Measurements from ENCODE around the gene SLC16A13. TPM values are rescaled to one million over a fixed set of nuclear protein-coding genes. Genes with fewer than 3 reads are reported as not detected.

The SLC16A13 gene
- total and polyA plus RNA-seq, 2 of the 8 experiments (the other 6 are each of a cell fraction or from before 2014, with no cell fraction given), result 5.4 to 5.8 TPM

DNA sequence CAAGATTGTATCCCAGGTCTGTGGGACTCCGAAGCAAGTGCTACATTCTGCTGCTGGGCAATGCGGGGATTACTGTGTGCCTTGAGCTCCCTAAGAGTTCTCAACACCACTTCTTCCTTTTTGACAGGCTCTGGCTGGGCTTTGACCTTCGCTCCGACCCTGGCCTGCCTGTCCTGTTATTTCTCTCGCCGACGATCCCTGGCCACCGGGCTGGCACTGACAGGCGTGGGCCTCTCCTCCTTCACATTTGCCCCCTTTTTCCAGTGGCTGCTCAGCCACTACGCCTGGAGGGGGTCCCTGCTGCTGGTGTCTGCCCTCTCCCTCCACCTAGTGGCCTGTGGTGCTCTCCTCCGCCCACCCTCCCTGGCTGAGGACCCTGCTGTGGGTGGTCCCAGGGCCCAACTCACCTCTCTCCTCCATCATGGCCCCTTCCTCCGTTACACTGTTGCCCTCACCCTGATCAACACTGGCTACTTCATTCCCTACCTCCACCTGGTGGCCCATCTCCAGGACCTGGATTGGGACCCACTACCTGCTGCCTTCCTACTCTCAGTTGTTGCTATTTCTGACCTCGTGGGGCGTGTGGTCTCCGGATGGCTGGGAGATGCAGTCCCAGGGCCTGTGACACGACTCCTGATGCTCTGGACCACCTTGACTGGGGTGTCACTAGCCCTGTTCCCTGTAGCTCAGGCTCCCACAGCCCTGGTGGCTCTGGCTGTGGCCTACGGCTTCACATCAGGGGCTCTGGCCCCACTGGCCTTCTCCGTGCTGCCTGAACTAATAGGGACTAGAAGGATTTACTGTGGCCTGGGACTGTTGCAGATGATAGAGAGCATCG lies 2.4 kb downstream of the SLC16A13 start:
- DNase-seq (ENCODE audit: low read depth in 1 of 2, low spot score in 2 of 2) (no peak), FAIRE-seq (no peak)
- no peak overlapping the region for H4K91ac ChIP-seq (replicated peaks; ENCODE audit: insufficient read length, low read length)
- H4K20me1 ChIP-seq (replicated peaks in 1 of 2; ENCODE audit: control insufficient read depth in 1 of 2, insufficient read depth in 2 of 2, low read length in 2 of 2), result peaks cover 0 to 9% of the 10 kb centered on the region in 2 experiments
- H2BK15ac ChIP-seq (ENCODE audit: low read length), result no peak overlapping the region
- no peak overlapping the region; a peak in 1 of 4 replicates for H3K4me2 ChIP-seq (ENCODE audit: insufficient read depth in 1 of 2, low read depth in 2 of 2, low read length in 2 of 2)
- no peak overlapping the region for H2BK120ac ChIP-seq (replicated peaks; ENCODE audit: low read depth, low read length)
- ChIA-PET CTCF (ENCODE audit: partially characterized antibody) (interaction anchor here (0.8 to 2.2 kb wide), 14 partner anchors 8 to 195 kb away, joined by 3 to 9 read pairs (median 4); partner anchors contain the start of gene ASGR1), POLR2A (ENCODE audit: partially characterized antibody) (interaction anchor here (0.7 to 1.8 kb wide), 3 partner anchors 8 to 205 kb away, joined by 3 to 4 read pairs (median 3); partner anchors contain the start of gene GABARAP)
- no peak overlapping the region for H4K5ac ChIP-seq (ENCODE audit: insufficient read length, low read depth, low read length)
- no peaks in the 10 kb centered on the region for H3K79me1 ChIP-seq (ENCODE audit: low read depth, low read length)
- H3K36me3 ChIP-seq (ENCODE audit: control insufficient read depth in 2 of 4, insufficient read depth in 4 of 4, low read length in 3 of 4), result no peaks in the 10 kb centered on the region
- H2BK5ac ChIP-seq (ENCODE audit: low read depth, low read length), result no peak overlapping the region
- 88% methylated on average over 19 of the region's 19 CpGs; no CpG with 5 or more reads in 1 of the 2 experiments for WGBS, 2 experiments (ENCODE audit: extremely low coverage in 1 of 2, insufficient coverage in 1 of 2, insufficient read length in 1 of 2, insufficient replicate concordance in 2 of 2, low coverage in 1 of 2, low lambda C conversion rate in 2 of 2, missing lambda C conversion rate in 1 of 2)
- no peaks in the 10 kb centered on the region for H3K9me3 ChIP-seq (ENCODE audit: insufficient read depth in 2 of 2, low read depth in 1 of 2, low read length in 1 of 2)
- no peak overlapping the region for H3K18ac ChIP-seq (ENCODE audit: extremely low read depth, low read length)
- H3K27ac ChIP-seq (ENCODE audit: low read depth, low read length), result no peak overlapping the region
- H3K23ac ChIP-seq (ENCODE audit: insufficient read length), result no peak overlapping the region
- no peak for TF ChIP-seq EGR1 (IDR thresholded peaks at IDR 0.05; ENCODE audit: borderline replicate concordance, low read depth, low read length)
- TF ChIP-seq, protein P1, sequence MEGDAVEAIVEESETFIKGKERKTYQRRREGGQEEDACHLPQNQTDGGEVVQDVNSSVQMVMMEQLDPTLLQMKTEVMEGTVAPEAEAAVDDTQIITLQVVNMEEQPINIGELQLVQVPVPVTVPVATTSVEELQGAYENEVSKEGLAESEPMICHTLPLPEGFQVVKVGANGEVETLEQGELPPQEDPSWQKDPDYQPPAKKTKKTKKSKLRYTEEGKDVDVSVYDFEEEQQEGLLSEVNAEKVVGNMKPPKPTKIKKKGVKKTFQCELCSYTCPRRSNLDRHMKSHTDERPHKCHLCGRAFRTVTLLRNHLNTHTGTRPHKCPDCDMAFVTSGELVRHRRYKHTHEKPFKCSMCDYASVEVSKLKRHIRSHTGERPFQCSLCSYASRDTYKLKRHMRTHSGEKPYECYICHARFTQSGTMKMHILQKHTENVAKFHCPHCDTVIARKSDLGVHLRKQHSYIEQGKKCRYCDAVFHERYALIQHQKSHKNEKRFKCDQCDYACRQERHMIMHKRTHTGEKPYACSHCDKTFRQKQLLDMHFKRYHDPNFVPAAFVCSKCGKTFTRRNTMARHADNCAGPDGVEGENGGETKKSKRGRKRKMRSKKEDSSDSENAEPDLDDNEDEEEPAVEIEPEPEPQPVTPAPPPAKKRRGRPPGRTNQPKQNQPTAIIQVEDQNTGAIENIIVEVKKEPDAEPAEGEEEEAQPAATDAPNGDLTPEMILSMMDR (IDR thresholded peaks at IDR 0.05; ENCODE audit: control extremely low read depth in 1 of 3, insufficient read depth in 1 of 3, low read depth in 1 of 3, low read length in 3 of 3), result peak in 2 of 3 experiments; percentile 24 to 37; a peak in 2 of 4 replicates
- peak overlapping the region; percentile 17; the same call in 1 of the 2 replicates for H2BK12ac ChIP-seq (ENCODE audit: low read depth, low read length)
- H3K56ac ChIP-seq (replicated peaks; ENCODE audit: insufficient read length, low read depth, low read length), result no peak overlapping the region
- no peak overlapping the region for H3K4me3 ChIP-seq (ENCODE audit: extremely low read depth in 1 of 4, insufficient read depth in 2 of 4, low read depth in 3 of 4, low read length in 4 of 4)
- H4K8ac ChIP-seq (ENCODE audit: extremely low read depth, insufficient read depth, low read length), result no peak overlapping the region; the same call in 1 of the 2 replicates
- H3K79me2 ChIP-seq (ENCODE audit: control insufficient read depth in 1 of 2, insufficient read depth in 2 of 2, low read length in 2 of 2), result no peaks in the 10 kb centered on the region
- H3K23me2 ChIP-seq (ENCODE audit: low read depth, low read length), result peaks cover 25% of the 10 kb centered on the region; the same call in 1 of the 2 replicates
- H3K4me1 ChIP-seq (replicated peaks in 1 of 4; ENCODE audit: control insufficient read depth in 3 of 4, insufficient read depth in 4 of 4, low read length in 3 of 4), result peaks cover 4 to 20% (median 10%) of the 10 kb centered on the region in 4 experiments
- H3K9ac ChIP-seq (replicated peaks in 1 of 4; ENCODE audit: extremely low read depth in 1 of 4, low read depth in 3 of 4, low read length in 3 of 4), result no peak overlapping the region
- no peak overlapping the region for H2BK20ac ChIP-seq (ENCODE audit: low read length)
- H3K27me3 ChIP-seq (replicated peaks in 1 of 4; ENCODE audit: control insufficient read depth in 3 of 4, extremely low read depth in 1 of 4, insufficient read depth in 3 of 4, low read length in 3 of 4), result peaks cover 1 to 15% (median 13%) of the 10 kb centered on the region in 4 experiments
- no peak overlapping the region for H3K4ac ChIP-seq (replicated peaks; ENCODE audit: insufficient read length, low read depth, low read length)
- H2AK5ac ChIP-seq (ENCODE audit: low read depth, low read length), result 0 out of 2 replicates have a peak overlapping the region, but pooled peaks have one; percentile 65
- H3K14ac ChIP-seq (ENCODE audit: insufficient read length), result no peak overlapping the region
- H2AFZ ChIP-seq (ENCODE audit: low read length), result no peak overlapping the region

Measured in H1 (cell line).